OCI-LY7 (cell line): ENCODE data around the gene YRDC.

Source experiments
- CTCF ChIP-seq: fragments of 200-600 bp; sonication (generic); conservative IDR thresholded peaks from 2 replicates; pipeline ENCODE4 v1.5.1; 2014; ENCODE audit warnings: mild to moderate bottlenecking, antibody characterized with exemption, low read length, moderate library complexity, mixed read lengths
- EZH2phosphoT487 ChIP-seq: fragments of 200-600 bp; sonication (generic); IDR thresholded peaks from 2 replicates; pipeline ENCODE4 v1.6.1; 2018; ENCODE audit warnings: low read depth, borderline replicate concordance, mild to moderate bottlenecking, mixed run types, antibody characterized with exemption, low read length, moderate library complexity, mixed read lengths

- TF ChIP-seq CTCF (no peak), EZH2phosphoT487 (no peak)
These were observed 13.4 kb downstream of the YRDC start for GRCh38 chr1:37794372-37795339.
